ENCODE measurements around the gene GCC2. TPM values are rescaled to one million over a fixed set of nuclear protein-coding genes. Genes with fewer than 3 reads are reported as not detected.

GCC2 gene
- polyA plus RNA-seq, 1 of the 3 experiments (the other 2 are of a cell fraction), result 4.5 TPM

GRCh38 chr2:108441712-108442111, 7.3 kb upstream of the GCC2 start:
- Histone ChIP-seq H3K27me3 (ENCODE audit: insufficient read depth) (no peaks in the 10 kb centered on the region), H3K4me1 (ENCODE audit: control insufficient read depth in 1 of 2, insufficient read depth in 2 of 2, low read depth in 1 of 2, low read length in 1 of 2) (peaks cover 0 to 4% of the 10 kb centered on the region in 2 experiments; a peak in 1 of 4 replicates), H3K4me2 (no peak overlapping the region), H4K20me1 (ENCODE audit: insufficient read depth) (no peaks in the 10 kb centered on the region), H3K4me3 (ENCODE audit: low read depth in 2 of 2, low read length in 1 of 2) (no peak overlapping the region), H3K9me2 (no peaks in the 10 kb centered on the region), H2AFZ (ENCODE audit: low read depth) (no peak overlapping the region), H3F3A (replicated peaks; ENCODE audit: insufficient read depth) (no peaks in the 10 kb centered on the region), H3K79me2 (ENCODE audit: insufficient read depth) (no peaks in the 10 kb centered on the region), H3K9ac (no peak overlapping the region; the same call in 1 of the 2 replicates), H3K36me3 (replicated peaks in 1 of 2; ENCODE audit: control insufficient read depth in 1 of 2, insufficient read depth in 2 of 2, low read length in 1 of 2) (no peaks in the 10 kb centered on the region), H3K27ac (ENCODE audit: low read depth in 2 of 2, low read length in 1 of 2) (no peak overlapping the region), H3K9me3 (no peaks in the 10 kb centered on the region)
- ChIA-PET CTCF (no interaction called here), POLR2A (no interaction called here)
- TF ChIP-seq POLR2AphosphoS5 (IDR thresholded peaks at IDR 0.05; ENCODE audit: low read depth, low read length) (no peak), EP300 (IDR thresholded peaks at IDR 0.05; ENCODE audit: borderline replicate concordance in 1 of 2, low read depth in 1 of 2, low read length in 1 of 2) (no peak), MEF2A (IDR thresholded peaks at IDR 0.05; ENCODE audit: borderline replicate concordance, low read depth) (no peak), TAF1 (IDR thresholded peaks at IDR 0.05; ENCODE audit: borderline replicate concordance, low read depth, low read length) (no peak), MAX (IDR thresholded peaks at IDR 0.05; ENCODE audit: low read depth) (no peak), JUND (IDR thresholded peaks at IDR 0.05) (no peak), RAD21 (IDR thresholded peaks at IDR 0.05; ENCODE audit: low read length) (no peak), IRF3 (IDR thresholded peaks at IDR 0.05; ENCODE audit: low read depth, low read length) (no peak), USF2 (IDR thresholded peaks at IDR 0.05; ENCODE audit: borderline replicate concordance, low read depth, low read length) (no peak), REST (IDR thresholded peaks at IDR 0.05; ENCODE audit: low read depth, low read length) (no peak), CHD2 (IDR thresholded peaks at IDR 0.05; ENCODE audit: low read length, partially characterized antibody) (no peak), RFX5 (IDR thresholded peaks at IDR 0.05; ENCODE audit: low read length) (no peak)
- no peak for DNase-seq
- WGBS (ENCODE audit: low lambda C conversion rate), result 83% methylated on average over 2 of the region's 2 CpGs

Data from SK-N-SH (cell line).